Endothelial cell of umbilical vein (primary cell): ENCODE results near the gene NUDT17.

Experiments
- POLR2A ChIP-seq: IDR thresholded peaks from 2 replicates; pipeline ENCODE4 v1.6.1; 2012; ENCODE audit warnings: low read depth, mild to moderate bottlenecking, control low read depth, low read length
- TF ChIP-seq, protein P1 (sequence below), 2 donors: IDR thresholded peaks; 1 replicate in 1 of 2; 2 replicates in 1 of 2; pipeline ENCODE4 v1.5.1; 2011; ENCODE audit warnings: low read length in 2 of 2, mild to moderate bottlenecking in 2 of 2, moderate library complexity in 2 of 2, control low read depth in 1 of 2, inconsistent platforms in 1 of 2, low read depth in 1 of 2; ENCODE audit not compliant: insufficient read depth in 1 of 2; ENCODE audit errors: extremely low read depth in 1 of 2
- TF ChIP-seq, protein P2 (sequence below): IDR thresholded peaks from 2 replicates; pipeline ENCODE4 v1.6.1; 2011; ENCODE audit not compliant: insufficient read depth, insufficient read length

DNA sequence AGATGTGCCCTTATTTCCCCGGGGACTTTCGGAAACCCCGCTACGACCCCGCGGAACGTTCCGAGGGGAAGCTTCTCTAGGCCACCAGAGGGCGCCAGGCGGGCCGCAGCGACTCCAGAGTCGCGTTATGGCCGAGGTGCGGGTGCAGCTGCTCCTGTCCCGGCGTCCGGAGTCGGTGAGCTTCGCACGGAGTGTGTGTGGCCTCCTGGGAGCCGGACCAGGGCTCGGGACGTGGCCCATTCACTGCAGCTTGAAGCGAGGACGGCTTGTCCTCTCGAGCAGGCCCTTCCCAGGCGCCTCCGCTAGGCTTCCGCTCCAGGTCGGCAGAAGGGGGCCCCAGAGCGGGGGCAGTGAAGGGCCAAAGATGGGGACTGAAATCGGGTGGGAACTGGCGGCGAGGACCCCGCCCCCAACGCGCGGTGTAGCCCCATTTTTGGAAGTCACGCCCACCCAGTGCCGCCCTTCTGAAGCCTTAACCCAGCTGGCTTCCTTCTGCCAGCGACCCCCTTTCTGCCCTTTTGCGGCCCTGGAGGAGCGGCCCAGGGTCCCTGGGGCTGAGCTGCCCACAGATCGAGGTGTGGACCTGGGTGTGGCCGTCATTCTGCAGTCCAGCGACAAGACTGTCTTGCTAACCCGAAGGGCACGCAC, at the start of gene NUDT17:
- TF ChIP-seq, protein P1, sequence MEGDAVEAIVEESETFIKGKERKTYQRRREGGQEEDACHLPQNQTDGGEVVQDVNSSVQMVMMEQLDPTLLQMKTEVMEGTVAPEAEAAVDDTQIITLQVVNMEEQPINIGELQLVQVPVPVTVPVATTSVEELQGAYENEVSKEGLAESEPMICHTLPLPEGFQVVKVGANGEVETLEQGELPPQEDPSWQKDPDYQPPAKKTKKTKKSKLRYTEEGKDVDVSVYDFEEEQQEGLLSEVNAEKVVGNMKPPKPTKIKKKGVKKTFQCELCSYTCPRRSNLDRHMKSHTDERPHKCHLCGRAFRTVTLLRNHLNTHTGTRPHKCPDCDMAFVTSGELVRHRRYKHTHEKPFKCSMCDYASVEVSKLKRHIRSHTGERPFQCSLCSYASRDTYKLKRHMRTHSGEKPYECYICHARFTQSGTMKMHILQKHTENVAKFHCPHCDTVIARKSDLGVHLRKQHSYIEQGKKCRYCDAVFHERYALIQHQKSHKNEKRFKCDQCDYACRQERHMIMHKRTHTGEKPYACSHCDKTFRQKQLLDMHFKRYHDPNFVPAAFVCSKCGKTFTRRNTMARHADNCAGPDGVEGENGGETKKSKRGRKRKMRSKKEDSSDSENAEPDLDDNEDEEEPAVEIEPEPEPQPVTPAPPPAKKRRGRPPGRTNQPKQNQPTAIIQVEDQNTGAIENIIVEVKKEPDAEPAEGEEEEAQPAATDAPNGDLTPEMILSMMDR (IDR thresholded peaks at IDR 0.05; ENCODE audit: extremely low read depth in 1 of 2, insufficient read depth in 1 of 2, low read depth in 1 of 2, low read length in 2 of 2), result peak; percentile 96 to 97
- peak; percentile 75 for TF ChIP-seq POLR2A
- TF ChIP-seq, protein P2, sequence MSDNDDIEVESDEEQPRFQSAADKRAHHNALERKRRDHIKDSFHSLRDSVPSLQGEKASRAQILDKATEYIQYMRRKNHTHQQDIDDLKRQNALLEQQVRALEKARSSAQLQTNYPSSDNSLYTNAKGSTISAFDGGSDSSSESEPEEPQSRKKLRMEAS, result no peak
